GM23338 (cell line): ENCODE measurements around the gene SERAC1. TPM values are rescaled to one million over a fixed set of nuclear protein-coding genes. Genes with fewer than 3 reads are reported as not detected.

Source experiments
- ATAC-seq: fragments of 200-7000 bp; cut with Tn5 transposase; 3 replicates; pipeline ENCODE4 v1.9.1; 2020
- DNase-seq: peaks from one replicate; pipeline ENCODE4 v3.0.0-alpha.2; 2015; ENCODE audit warnings: low spot score
- H2AFZ ChIP-seq: fragments of 200-600 bp; sonication (generic); 2 replicates; pipeline ENCODE4 v1.8.0; 2016; ENCODE audit warnings: antibody characterized with exemption, mild to moderate bottlenecking, moderate library complexity
- H3F3A ChIP-seq: fragments of 200-600 bp; sonication (generic); replicated peaks from 2 replicates; pipeline ENCODE4 v1.8.0; 2017; ENCODE audit warnings: antibody characterized with exemption, mixed run types, low read depth
- H3K27ac ChIP-seq: fragments of 200-600 bp; sonication (generic); 2 replicates; pipeline ENCODE4 v1.6.1; 2016; ENCODE audit warnings: low read depth
- H3K27me3 ChIP-seq: fragments of 200-600 bp; sonication (generic); 2 replicates; pipeline ENCODE4 v1.8.0; 2016; ENCODE audit warnings: mild to moderate bottlenecking, mixed run types, moderate library complexity; ENCODE audit not compliant: insufficient read depth
- H3K36me3 ChIP-seq: fragments of 200-600 bp; sonication (generic); 2 replicates; pipeline ENCODE4 v1.8.0; 2016; ENCODE audit warnings: mild to moderate bottlenecking; ENCODE audit not compliant: insufficient read depth
- H3K4me1 ChIP-seq: fragments of 200-600 bp; sonication (generic); 2 replicates; pipeline ENCODE4 v1.8.0; 2016; ENCODE audit warnings: mild to moderate bottlenecking, moderate library complexity; ENCODE audit not compliant: insufficient read depth
- H3K4me2 ChIP-seq: fragments of 200-600 bp; sonication (generic); 2 replicates; pipeline ENCODE4 v1.7.1; 2017; ENCODE audit warnings: mixed run types
- H3K4me3 ChIP-seq: fragments of 200-600 bp; sonication (generic); 2 replicates; pipeline ENCODE4 v1.6.1; 2016; ENCODE audit warnings: mixed run types
- H3K79me2 ChIP-seq: fragments of 200-600 bp; sonication (generic); replicated peaks from 2 replicates; pipeline ENCODE4 v1.8.0; 2017; ENCODE audit warnings: mild to moderate bottlenecking; ENCODE audit not compliant: insufficient read depth
- H3K9me2 ChIP-seq: fragments of 200-600 bp; sonication (generic); 2 replicates; pipeline ENCODE4 v1.8.0; 2017; ENCODE audit not compliant: insufficient read depth
- H4K20me1 ChIP-seq: fragments of 200-600 bp; sonication (generic); replicated peaks from 2 replicates; pipeline ENCODE4 v1.8.0; 2017; ENCODE audit warnings: mild to moderate bottlenecking; ENCODE audit not compliant: insufficient read depth
- H3K27ac Mint-ChIP-seq: 2 replicates; pipeline ENCODE4 v1.8.0; 2020; ENCODE audit warnings: inconsistent platforms, mild to moderate bottlenecking, moderate library complexity, mixed read lengths
- H3K27me3 Mint-ChIP-seq: 3 replicates; pipeline ENCODE4 v1.8.0; 2022; ENCODE audit warnings: low read depth, mild to moderate bottlenecking, moderate library complexity, mixed read lengths, inconsistent platforms; ENCODE audit not compliant: insufficient read depth, poor library complexity
- H3K36me3 Mint-ChIP-seq: 3 replicates; pipeline ENCODE4 v1.8.0; 2021; ENCODE audit warnings: low read depth, mild to moderate bottlenecking, inconsistent platforms, moderate library complexity, mixed read lengths
- H3K4me1 Mint-ChIP-seq: 3 replicates; pipeline ENCODE4 v1.8.0; 2020; ENCODE audit warnings: mild to moderate bottlenecking, inconsistent platforms, mixed read lengths
- H3K4me3 Mint-ChIP-seq: 3 replicates; pipeline ENCODE4 v1.8.0; 2021; ENCODE audit warnings: moderate library complexity, mild to moderate bottlenecking, inconsistent platforms, mixed read lengths
- H3K9me3 Mint-ChIP-seq: 3 replicates; pipeline ENCODE4 v1.8.0; 2020; ENCODE audit warnings: moderate library complexity, mild to moderate bottlenecking, inconsistent platforms, mixed read lengths
- EZH2 ChIP-seq: fragments of 200-600 bp; sonication (generic); IDR thresholded peaks from one replicate; pipeline ENCODE4 v1.8.0; 2017; ENCODE audit warnings: antibody characterized with exemption, mild to moderate bottlenecking, low read depth; ENCODE audit not compliant: unreplicated experiment
- EZH2phosphoT487 ChIP-seq: fragments of 200-600 bp; sonication (generic); IDR thresholded peaks from one replicate; pipeline ENCODE4 v1.8.1; 2018; ENCODE audit warnings: antibody characterized with exemption; ENCODE audit not compliant: unreplicated experiment
- polyA plus RNA-seq: library from polyadenylated mRNA; unstranded; fragments of >200 nt; fragmentation: Nextera tagmentation; extraction: Ambion mirVana; gene quantifications from 2 replicates; pipeline ENCODE4 v1.2.1, GENCODE V29; 2016
- total RNA-seq: library from RNA; depleted of rRNA; stranded (reverse); fragments of >200 nt; shearing (Covaris generic); gene quantifications from 2 replicates; pipeline ENCODE4 v1.2.3, GENCODE V29; 2014
- TF ChIP-seq, protein P1 (sequence below): fragments of 250-450 bp; sonication (Bioruptor Pico); IDR thresholded peaks from 2 replicates; pipeline ENCODE4 v1.5.0; 2020; ENCODE audit warnings: mild to moderate bottlenecking, moderate library complexity
- TF ChIP-seq, protein P2 (sequence below), 2 experiments: fragments of 200-600 bp in 1 of 2; sonication (generic) in 1 of 2; conservative IDR thresholded peaks; 2 replicates each; pipeline versions ENCODE4 v1.5.1 to v1.6.1; 2016 to 2017; ENCODE audit warnings: antibody characterized with exemption in 2 of 2, low read depth in 2 of 2, mild to moderate bottlenecking in 2 of 2, moderate library complexity in 1 of 2

Gene SERAC1
- total and polyA plus RNA-seq, 2 experiments from 2014 or later = 5.1 to 8.4 TPM

DNA sequence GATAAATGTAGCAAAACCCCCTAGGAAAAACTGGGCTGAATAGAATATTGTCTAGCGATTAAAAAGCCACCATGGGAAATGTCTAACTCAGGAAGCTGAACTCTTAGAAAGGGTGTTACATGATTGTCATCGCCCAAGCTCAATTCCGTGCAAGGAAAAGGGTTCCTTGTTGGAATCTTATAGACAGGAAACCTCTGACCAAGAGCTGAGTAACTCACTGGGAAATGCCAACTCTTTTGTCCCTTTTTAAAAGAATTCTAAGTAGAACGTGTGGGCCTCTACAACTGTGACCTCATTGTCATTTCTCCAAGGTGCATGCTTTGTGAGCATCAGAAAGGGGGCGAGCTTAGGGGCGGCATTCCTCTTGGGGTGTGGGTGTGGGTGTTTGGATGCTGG is 98.3 kb downstream of the SERAC1 start (continued):
- TF ChIP-seq, protein P1, sequence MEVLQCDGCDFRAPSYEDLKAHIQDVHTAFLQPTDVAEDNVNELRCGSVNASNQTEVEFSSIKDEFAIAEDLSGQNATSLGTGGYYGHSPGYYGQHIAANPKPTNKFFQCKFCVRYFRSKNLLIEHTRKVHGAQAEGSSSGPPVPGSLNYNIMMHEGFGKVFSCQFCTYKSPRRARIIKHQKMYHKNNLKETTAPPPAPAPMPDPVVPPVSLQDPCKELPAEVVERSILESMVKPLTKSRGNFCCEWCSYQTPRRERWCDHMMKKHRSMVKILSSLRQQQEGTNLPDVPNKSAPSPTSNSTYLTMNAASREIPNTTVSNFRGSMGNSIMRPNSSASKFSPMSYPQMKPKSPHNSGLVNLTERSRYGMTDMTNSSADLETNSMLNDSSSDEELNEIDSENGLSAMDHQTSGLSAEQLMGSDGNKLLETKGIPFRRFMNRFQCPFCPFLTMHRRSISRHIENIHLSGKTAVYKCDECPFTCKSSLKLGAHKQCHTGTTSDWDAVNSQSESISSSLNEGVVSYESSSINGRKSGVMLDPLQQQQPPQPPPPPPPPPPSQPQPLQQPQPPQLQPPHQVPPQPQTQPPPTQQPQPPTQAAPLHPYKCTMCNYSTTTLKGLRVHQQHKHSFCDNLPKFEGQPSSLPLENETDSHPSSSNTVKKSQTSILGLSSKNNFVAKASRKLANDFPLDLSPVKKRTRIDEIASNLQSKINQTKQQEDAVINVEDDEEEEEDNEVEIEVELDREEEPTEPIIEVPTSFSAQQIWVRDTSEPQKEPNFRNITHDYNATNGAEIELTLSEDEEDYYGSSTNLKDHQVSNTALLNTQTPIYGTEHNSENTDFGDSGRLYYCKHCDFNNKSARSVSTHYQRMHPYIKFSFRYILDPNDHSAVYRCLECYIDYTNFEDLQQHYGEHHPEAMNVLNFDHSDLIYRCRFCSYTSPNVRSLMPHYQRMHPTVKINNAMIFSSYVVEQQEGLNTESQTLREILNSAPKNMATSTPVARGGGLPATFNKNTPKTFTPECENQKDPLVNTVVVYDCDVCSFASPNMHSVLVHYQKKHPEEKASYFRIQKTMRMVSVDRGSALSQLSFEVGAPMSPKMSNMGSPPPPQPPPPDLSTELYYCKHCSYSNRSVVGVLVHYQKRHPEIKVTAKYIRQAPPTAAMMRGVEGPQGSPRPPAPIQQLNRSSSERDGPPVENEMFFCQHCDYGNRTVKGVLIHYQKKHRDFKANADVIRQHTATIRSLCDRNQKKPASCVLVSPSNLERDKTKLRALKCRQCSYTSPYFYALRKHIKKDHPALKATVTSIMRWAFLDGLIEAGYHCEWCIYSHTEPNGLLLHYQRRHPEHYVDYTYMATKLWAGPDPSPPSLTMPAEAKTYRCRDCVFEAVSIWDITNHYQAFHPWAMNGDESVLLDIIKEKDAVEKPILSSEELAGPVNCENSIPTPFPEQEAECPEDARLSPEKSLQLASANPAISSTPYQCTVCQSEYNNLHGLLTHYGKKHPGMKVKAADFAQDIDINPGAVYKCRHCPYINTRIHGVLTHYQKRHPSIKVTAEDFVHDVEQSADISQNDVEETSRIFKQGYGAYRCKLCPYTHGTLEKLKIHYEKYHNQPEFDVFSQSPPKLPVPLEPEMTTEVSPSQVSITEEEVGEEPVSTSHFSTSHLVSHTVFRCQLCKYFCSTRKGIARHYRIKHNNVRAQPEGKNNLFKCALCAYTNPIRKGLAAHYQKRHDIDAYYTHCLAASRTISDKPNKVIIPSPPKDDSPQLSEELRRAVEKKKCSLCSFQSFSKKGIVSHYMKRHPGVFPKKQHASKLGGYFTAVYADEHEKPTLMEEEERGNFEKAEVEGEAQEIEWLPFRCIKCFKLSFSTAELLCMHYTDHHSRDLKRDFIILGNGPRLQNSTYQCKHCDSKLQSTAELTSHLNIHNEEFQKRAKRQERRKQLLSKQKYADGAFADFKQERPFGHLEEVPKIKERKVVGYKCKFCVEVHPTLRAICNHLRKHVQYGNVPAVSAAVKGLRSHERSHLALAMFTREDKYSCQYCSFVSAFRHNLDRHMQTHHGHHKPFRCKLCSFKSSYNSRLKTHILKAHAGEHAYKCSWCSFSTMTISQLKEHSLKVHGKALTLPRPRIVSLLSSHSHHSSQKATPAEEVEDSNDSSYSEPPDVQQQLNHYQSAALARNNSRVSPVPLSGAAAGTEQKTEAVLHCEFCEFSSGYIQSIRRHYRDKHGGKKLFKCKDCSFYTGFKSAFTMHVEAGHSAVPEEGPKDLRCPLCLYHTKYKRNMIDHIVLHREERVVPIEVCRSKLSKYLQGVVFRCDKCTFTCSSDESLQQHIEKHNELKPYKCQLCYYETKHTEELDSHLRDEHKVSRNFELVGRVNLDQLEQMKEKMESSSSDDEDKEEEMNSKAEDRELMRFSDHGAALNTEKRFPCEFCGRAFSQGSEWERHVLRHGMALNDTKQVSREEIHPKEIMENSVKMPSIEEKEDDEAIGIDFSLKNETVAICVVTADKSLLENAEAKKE (CRISPR knock-in tag) = no peak
- TF ChIP-seq, protein P2, sequence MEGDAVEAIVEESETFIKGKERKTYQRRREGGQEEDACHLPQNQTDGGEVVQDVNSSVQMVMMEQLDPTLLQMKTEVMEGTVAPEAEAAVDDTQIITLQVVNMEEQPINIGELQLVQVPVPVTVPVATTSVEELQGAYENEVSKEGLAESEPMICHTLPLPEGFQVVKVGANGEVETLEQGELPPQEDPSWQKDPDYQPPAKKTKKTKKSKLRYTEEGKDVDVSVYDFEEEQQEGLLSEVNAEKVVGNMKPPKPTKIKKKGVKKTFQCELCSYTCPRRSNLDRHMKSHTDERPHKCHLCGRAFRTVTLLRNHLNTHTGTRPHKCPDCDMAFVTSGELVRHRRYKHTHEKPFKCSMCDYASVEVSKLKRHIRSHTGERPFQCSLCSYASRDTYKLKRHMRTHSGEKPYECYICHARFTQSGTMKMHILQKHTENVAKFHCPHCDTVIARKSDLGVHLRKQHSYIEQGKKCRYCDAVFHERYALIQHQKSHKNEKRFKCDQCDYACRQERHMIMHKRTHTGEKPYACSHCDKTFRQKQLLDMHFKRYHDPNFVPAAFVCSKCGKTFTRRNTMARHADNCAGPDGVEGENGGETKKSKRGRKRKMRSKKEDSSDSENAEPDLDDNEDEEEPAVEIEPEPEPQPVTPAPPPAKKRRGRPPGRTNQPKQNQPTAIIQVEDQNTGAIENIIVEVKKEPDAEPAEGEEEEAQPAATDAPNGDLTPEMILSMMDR (conservative IDR thresholded peaks at IDR 0.05; ENCODE audit: low read depth in 2 of 2) = no peak

DNA sequence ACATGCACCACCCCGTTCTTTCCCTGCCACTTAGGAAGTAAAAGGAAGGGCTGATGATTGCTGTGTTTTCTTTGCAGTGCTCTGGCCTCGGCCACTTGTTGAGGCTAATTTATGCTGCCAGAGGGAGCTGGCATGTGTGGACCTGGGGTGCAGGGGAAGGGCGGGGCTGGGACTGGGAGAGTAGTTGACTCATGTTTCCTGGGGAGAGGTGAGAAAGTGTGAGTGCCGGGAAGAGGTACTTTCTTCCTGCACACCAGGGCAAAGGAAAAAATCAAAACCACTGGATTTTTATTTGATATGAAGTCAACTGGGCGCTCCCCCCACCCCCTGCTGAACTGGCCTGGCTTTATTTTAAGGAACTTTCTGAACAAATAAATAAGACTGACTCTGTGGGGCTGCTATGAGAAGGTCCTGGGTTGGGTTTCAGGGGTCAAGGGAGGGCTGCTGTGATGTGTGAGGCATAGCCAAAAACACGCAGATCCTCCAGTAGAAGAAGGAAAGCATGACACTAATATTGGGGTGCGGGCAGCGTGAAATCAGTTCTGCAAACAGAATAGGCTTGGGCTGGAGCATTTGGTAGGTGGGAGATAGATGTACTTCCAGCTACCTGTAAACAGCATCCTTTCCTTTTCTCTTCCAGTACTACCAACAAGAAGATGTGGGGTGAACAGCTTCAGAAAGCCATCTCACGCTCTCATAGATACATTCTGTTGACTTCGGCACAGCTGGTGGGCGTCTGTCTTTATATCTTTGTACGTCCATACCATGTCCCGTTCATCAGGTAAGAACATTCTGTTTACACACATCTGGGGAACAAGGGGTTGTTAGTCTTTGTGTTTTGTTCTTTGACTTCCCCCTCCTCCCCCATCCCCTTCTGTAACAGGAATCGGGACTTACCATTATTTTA is 98.9 kb downstream of the SERAC1 start:
- no peaks in the 10 kb centered on the region for H3K9me3 Mint-ChIP-seq
- Histone ChIP-seq H3K36me3 (no peaks in the 10 kb centered on the region), H3K4me3 (no peak overlapping the region), H2AFZ (no peak overlapping the region), H3K27me3 (no peaks in the 10 kb centered on the region), H3K79me2 (no peaks in the 10 kb centered on the region), H3K4me1 (no peaks in the 10 kb centered on the region), H4K20me1 (no peaks in the 10 kb centered on the region), H3F3A (no peaks in the 10 kb centered on the region), H3K27ac (no peak overlapping the region), H3K9me2 (no peaks in the 10 kb centered on the region), H3K4me2 (no peak overlapping the region)
- TF ChIP-seq EZH2 (no peak), EZH2phosphoT487 (no peak)
- TF ChIP-seq, protein P1 (CRISPR knock-in tag) = no peak
- peaks cover 16% of the 10 kb centered on the region; the same call in 2 of the 3 replicates for H3K4me1 Mint-ChIP-seq
- DNase-seq (no peak), ATAC-seq (peak; percentile 49)
- H3K27ac Mint-ChIP-seq = peak overlapping the region; percentile 53
- peaks cover 7% of the 10 kb centered on the region for H3K27me3 Mint-ChIP-seq
- H3K4me3 Mint-ChIP-seq = no peak overlapping the region
- H3K36me3 Mint-ChIP-seq = peaks cover 11% of the 10 kb centered on the region; the same call in 1 of the 3 replicates
